Epidermal melanocyte (primary cell): ENCODE results near the gene ABHD2.
"Not testable (repeated sequence)": the region's sequence is repeated elsewhere in the genome, so short reads cannot be mapped to it uniquely, and the experiment has no call there.

Source experiments
- DNase-seq: peaks from one replicate; pipeline ENCODE4 v3.0.0; 2011; ENCODE audit warnings: low spot score; ENCODE audit not compliant: insufficient read length

ABHD2 gene

DNA sequence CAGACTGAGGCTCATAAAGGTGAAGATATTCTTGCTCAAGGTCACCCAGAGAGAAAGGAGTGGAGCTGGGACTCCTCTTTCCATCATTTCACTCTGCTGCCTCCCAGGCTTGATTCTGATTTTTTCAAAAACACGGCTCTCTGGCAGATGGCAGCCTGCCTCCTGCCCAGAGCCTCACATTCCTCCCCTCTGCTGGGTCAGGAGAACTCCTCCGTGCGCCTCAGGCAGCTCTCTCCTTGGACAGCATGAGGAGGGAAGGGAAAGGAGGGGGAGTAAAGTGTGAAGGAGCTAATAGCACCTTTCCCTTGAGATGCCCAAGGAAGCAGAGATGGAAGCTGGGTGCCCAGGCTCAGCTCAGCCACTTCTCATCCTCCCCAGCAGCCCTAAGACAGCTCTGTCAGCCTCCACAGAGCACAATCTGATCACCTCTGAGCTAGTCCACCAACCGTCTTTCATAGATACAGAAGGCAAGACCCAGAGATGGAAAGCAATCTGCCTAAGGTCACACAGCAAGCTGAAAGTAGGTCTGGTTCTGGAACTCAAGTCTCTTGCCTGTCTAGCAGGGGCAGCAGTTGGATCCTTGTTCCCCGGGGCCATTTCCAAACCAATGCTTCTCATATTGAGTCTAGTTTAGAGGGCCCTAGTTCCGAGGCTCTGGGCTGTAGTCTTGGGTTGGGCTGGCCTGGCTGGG lies 129.6 kb downstream of the ABHD2 start:
- DNase-seq = no peak

DNA sequence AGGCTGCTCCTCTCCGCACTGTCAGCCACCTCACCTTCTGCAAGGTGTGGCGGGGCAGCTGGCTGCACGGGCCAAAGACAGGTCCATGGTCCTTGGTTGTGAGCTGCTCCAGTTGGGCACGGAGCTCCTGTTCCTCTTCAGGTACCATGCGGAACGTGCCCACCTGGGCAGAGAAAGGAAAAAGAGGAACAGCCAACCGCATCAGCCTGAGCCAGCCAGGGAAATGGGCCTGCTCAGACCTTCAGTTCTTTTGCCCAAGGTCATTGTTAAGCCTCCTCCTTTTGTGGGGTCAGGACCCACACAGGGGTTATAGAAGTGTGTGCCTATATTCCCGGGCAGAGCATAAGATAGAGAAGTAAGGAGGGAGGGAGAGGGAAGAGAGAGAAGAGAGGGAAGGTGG lies 130.3 kb downstream of the ABHD2 start:
- DNase-seq = no peak

DNA sequence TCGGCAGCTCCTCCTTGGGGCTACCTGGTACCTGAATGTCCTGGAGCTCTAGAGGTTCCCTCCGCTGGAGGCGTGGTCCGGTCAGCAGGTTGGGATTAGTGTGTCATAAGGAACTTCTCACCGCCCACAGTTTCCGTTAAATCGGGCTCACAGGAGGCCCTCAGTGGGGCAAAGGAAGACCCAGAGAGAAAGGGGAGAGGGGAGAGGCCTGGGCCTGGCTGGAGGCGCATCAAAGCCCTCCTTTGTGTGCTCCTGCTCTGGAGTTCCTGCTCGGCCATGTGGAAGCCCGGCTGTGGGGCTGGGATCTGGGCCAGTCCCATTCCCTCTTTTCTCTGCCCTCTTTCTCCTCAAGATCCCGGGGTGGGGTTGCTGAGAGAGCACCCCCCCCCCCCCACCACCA lies 133.3 kb downstream of the ABHD2 start, which contains the start of gene RLBP1:
RLBP1 (minus strand) TSS at position 37 of the 400 bp plus-strand sequence. CDS start 2,604 bp downstream, outside the sequence.
- DNase-seq = peak; percentile 53

DNA sequence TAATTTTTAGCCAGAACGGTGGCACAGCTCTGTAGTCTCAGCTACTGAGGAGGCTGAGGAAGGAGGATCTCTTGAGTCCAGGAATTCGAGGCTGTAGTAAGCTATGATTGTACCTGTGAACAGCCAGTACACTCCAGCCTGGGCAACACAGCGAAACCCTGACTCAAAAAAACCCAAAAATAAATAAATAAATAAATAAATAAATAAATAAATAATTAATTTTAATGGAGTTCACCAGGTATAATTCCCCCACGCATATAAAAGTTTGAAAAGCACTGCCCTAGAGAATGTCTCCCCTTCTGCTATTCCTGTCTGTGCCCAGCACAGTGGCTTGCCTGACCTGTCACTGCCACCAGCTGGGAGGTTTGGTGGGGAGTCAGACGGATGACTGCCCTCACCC lies 137.3 kb downstream of the ABHD2 start:
- no peak for DNase-seq

DNA sequence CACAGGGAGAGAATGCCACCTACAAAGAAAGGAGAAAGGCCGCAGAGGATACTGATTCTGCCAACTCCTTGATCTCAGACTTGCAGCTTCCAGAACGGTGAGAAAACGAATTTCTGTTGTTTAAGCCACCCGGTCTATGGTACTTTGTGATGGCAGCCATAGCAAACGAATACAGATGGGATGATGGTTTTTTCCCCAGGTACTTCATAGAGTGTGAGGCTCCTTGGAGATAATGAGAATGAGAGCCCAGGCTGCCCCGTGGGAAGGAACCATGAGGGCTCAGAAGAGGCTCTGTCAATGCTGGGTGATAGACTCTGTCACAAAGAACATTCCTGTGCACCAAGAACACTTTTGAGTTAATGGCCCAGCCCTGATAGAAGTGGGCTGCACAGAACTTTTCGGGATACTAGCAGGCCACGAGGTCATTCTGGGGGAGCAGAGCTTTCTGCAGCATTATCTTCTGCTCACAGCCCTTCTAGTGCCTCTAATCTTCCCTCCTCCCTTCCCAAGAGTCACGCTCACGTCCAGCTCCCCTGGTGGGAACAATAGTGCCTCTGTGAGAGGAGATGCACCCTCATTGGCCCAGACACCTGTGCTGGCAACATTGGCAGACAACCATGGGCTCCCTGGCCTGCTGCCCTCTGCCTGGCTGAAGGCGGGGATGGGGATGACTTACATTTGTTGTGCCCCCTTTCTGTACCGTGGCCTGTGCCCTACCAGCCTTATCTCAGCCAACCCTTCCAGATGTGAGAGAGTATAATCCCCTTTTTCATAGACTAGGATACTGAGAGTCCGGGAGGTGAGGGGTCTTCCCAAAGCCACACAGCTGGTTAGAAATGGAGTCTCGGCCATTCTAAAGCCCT lies 138.3 kb downstream of the ABHD2 start:
- no peak for DNase-seq

DNA sequence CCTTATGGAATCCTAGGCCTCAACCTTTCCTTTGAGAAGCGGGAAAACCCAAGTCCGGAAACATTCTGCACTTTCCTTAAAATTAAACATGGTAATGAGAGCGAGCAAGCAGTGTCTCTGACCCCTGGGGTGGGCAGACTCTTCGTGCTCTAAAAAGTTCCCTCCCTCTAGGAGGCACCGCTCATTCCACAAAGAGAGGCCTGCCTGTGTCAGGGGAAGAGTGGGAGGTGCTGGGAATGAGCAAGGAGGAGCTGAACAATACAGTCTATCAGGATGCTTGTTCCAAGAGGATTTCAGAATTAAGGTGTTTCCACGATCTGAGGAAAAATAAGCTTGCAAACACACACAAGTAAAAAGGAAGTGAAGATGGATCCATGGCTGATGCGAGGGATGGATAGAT lies 139.2 kb downstream of the ABHD2 start:
- no peak for DNase-seq

DNA sequence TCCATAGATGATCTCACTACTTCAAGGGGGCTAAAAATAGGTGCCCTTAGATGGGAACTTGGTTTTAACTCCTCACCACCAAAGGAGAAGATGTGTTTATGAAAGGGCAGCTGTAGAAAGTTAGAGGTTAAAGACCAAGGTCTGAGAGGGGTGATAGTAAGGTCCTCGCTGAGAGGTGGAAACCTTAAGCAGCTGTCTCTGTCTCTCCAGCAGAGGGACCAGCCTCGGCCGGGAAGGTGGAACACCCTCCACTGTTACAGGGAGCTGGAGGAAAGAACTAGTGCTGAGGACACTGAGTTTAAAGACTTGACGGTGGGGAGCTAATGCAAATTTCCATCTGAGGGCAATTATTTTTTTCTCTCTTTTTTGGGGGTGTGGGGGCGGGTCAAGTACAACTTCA lies 142.0 kb downstream of the ABHD2 start:
- no peak for DNase-seq

DNA sequence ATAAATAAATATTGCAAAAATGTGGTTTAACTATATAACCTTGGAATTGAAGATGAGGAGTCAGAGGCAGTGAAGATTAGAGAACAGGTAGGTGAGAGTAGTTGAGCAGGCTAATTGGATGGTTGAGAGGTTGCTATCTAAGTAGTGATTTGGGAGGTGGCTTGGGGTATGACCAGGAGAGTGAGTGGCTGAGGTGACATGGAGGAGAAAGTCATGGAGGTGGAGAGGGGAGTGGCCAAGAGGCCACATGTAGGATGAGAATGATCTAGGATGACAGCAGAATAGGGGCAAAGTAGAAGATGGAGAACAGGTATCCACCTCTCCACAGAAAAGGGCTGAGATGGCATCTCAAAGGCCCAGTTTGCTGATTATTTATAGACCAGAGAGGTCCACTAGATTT lies 143.6 kb downstream of the ABHD2 start:
- no peak for DNase-seq

DNA sequence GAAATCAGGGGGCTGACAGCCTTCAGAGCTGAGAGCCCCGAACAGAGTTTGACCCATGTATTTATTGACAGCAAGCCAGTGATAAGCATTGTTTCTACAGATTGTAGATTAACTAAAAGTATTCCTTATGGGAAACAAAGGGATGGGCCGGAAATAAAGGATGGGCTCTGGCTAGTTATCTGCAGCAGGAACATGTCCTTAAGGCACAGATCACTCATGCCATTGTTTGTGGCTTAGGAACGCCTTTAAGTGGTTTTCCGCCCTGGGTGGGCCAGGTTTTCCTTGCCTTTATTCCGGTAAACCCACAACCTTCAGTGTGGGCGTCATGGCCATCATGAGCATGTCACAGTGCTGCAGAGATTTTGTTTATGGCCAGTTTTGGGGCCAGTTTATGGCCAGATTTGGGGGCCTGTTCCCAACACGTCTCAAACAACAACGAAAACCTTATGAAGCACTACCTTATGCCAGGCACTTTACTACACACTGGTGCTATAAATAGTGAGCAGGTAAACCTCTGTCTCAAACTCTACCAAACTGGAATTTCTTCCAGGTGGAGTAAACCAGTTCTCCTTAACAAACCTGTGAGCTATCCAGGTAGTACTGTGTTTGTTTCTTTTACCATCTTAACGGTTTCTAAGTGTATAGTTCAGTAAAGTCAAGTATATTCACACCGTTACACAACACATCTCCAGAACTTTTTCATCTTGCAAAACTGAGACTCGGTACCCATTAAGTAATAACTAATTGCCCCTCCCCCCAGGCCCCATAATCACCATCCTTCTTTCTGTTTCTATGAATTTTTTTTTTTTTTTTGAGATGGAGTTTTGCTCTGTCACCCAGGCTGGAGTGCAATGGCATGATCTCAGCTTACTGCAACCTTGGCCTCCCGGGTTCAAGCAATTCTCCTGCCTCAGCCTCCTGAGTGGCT lies 151.9 kb downstream of the ABHD2 start:
- DNase-seq = not testable (repeated sequence)

DNA sequence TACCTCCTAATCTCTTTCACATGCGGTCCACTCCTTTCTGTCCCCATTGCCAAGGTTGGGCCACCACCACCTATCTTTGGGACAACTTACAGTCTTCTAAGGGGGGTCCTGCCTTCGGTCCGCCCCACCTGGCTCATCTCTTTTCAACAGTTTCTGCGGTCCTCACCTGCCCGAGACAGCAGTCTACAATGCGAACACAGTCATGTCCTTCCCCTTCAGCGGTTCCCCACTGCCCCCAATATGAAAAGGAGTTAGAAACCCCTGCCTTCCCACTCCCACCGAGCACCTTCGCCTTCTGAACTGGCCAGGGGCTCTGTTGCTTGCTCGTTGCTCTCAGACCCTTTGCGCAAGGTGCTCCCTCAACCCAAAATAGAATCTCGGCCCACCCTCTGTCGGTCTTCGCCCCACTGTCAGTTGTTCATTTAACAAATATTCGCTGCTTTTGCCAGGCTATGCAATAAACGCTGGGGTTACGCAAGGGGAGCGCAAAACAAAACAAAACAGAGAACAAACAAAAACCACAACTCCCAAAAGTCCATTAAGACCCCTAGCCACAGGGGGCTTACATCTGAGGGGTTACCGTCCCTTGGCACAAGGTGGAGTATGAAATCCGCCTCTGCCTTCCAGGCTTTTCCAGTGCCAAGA lies 154.9 kb downstream of the ABHD2 start:
- DNase-seq = no peak

DNA sequence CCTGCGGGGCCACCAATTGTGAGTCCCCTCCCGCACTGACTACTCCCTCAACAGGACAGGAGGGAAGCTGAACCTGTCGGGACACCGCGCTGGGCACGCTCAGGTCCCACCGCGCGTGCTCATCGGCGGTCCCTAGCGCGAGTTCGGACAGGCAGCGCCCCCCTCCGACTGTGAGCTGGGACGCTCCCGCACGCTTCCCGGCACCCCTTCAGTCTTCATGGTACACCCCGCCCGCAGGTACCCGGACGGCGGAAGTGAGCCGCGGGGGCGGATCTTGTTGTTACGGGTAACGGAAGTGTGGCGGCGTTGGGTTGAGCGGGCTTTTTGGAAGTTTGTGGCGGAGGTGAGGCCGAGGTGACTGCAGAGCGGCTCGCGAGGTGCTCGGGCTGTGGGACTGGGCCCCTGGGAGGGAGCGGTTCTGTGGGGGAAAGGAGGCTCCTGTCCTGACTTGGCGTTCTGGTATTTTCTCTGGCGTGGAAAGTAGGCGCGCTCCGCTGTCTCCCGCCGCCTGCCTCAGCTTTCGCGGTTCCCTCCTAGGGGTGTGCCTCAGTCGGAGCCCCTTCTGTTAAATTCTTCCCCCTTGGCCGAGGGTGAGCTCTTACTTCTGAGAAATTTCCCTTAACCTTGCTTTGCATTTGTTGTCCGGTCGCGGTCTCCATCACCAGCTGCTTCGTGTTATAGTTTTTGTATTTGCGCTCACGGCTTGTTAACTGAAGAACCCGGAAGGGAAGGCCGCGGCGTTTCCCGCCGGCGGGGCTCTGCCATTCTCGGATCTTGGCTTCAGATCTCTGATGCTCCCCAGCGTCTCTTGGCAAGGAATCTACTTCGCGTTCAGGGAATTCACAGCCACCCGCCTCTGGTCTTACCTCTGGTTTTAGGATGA lies 155.7 kb downstream of the ABHD2 start, which contains the start of gene FANCI:
FANCI (plus strand) TSS at position 289 of the 883 bp plus-strand sequence. CDS start 3,669 bp downstream, outside the sequence.
- DNase-seq = peak; percentile 85

DNA sequence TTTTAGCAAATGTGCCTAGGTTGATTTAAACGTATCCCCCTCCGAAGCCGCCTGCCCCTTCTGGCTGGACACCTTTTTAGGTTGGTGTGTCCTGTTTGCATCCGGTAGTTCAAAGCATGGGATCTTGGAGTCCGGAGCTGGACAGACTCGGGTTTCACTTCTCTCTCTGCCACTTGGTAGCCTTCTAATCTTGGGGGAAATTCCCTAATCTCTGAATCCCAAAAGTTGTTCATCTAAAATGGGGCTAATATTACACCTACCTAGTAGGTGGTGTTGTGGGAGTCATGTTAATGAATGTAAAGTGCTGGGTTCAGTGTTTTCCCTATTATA lies 156.3 kb downstream of the ABHD2 start:
- no peak for DNase-seq

DNA sequence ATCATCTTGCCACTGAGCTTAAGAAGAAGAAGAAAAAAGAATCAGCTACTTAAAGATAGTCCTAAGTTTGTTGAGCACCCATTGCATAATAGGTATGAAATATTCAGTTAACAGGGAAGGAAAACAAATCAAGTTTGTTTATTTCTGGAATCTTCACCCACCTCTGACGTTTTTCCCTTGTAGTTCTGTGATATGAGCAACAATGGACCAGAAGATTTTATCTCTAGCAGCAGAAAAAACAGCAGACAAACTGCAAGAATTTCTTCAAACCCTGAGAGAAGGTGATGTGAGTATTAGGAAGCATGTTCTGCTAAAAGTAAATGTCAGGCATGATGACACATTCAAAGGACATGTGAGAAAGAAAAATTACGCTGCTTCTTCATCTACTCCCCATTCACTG lies 159.2 kb downstream of the ABHD2 start:
- no peak for DNase-seq

DNA sequence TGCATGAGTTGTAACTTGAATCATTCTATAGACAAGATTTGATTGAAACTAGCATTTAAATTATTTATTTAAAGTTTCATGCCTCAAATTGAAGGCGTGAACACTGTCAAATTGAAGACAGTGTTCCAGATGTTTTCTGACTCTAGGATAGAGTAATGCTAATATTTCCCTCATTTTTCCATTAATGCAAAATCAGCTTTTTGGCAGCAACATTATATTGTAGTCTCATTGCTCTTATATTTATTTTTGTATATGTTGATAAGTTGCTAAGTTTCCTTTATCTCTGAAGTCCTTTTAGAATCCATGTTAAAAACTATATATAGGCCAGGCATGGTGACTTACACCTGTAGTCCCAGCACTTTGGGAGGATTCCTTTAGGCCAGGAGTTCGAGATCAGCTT lies 160.3 kb downstream of the ABHD2 start:
- no peak for DNase-seq

DNA sequence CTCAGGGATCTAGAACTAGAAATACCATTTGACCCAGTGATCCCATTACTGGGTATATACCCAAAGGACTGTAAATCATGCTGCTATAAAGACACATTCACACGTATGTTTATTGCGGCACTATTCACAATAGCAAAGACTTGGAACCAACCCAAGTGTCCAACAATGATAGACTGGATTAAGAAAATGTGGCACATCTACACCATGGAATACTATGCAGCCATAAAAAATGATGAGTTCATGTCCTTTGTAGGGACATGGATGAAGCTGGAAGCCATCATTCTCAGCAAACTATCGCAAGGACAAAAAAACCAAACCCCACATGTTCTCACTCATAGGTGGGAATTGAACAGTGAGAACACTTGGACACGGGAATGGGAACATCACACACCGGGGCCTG lies 161.9 kb downstream of the ABHD2 start:
- DNase-seq = not testable (repeated sequence)
